ENCODE measurements around the gene IL21R.
"Not testable (repeated sequence)": the region's sequence is repeated elsewhere in the genome, so short reads cannot be mapped to it uniquely, and the experiment has no call there.

IL21R gene

GRCh38 chr16:27449434-27450195 lies 47.6 kb downstream of the IL21R start:
- peaks cover 7% of the 10 kb centered on the region for H3K27me3 ChIP-seq (ENCODE audit: control insufficient read depth, insufficient read depth, low read length)
- H3K27ac ChIP-seq (ENCODE audit: low read depth, low read length) = no peak overlapping the region
- no peaks in the 10 kb centered on the region for H3K36me3 ChIP-seq (ENCODE audit: control insufficient read depth, insufficient read depth, low read length)
- no peaks in the 10 kb centered on the region for H3K4me1 ChIP-seq (ENCODE audit: control insufficient read depth, insufficient read depth, low read length)
- no peak overlapping the region for H3K4me3 ChIP-seq (ENCODE audit: low read length)
- H3K9ac ChIP-seq (ENCODE audit: low read length) = no peak overlapping the region

- Histone ChIP-seq H3K36me3 (ENCODE audit: control insufficient read depth, insufficient read depth, low read length) (no peaks in the 10 kb centered on the region), H3K9ac (ENCODE audit: low read length) (no peak overlapping the region), H3K4me3 (ENCODE audit: low read length) (no peak overlapping the region), H3K4me1 (ENCODE audit: control insufficient read depth, insufficient read depth, low read length) (no peaks in the 10 kb centered on the region), H3K27me3 (ENCODE audit: control insufficient read depth, insufficient read depth, low read length) (peaks cover 7% of the 10 kb centered on the region), H3K27ac (ENCODE audit: low read depth, low read length) (no peak overlapping the region)
These were observed 48.2 kb downstream of the IL21R start for GRCh38 chr16:27450196-27450549.

GRCh38 chr16:27452569-27453493 lies 50.9 kb downstream of the IL21R start:
- Histone ChIP-seq H3K27ac (ENCODE audit: low read depth, low read length) (no peak overlapping the region), H3K27me3 (ENCODE audit: control insufficient read depth, insufficient read depth, low read length) (peaks cover 5% of the 10 kb centered on the region), H3K4me3 (ENCODE audit: low read length) (no peak overlapping the region), H3K9ac (ENCODE audit: low read length) (no peak overlapping the region), H3K4me1 (ENCODE audit: control insufficient read depth, insufficient read depth, low read length) (no peaks in the 10 kb centered on the region), H3K36me3 (ENCODE audit: control insufficient read depth, insufficient read depth, low read length) (no peaks in the 10 kb centered on the region)

- no peaks in the 10 kb centered on the region for H3K36me3 ChIP-seq (ENCODE audit: control insufficient read depth, insufficient read depth, low read length)
- H3K4me1 ChIP-seq (ENCODE audit: control insufficient read depth, insufficient read depth, low read length) = no peaks in the 10 kb centered on the region
- no peak overlapping the region for H3K4me3 ChIP-seq (ENCODE audit: low read length)
- H3K27ac ChIP-seq (ENCODE audit: low read depth, low read length) = no peak overlapping the region
- peaks cover 5% of the 10 kb centered on the region for H3K27me3 ChIP-seq (ENCODE audit: control insufficient read depth, insufficient read depth, low read length)
- no peak overlapping the region for H3K9ac ChIP-seq (ENCODE audit: low read length)
These were observed 51.5 kb downstream of the IL21R start for GRCh38 chr16:27453494-27453825.

GRCh38 chr16:27455700-27456099 lies 53.7 kb downstream of the IL21R start:
- H3K36me3 ChIP-seq (ENCODE audit: control insufficient read depth, insufficient read depth, low read length) = peaks cover 6% of the 10 kb centered on the region
- no peak overlapping the region for H3K9ac ChIP-seq (ENCODE audit: low read length)
- H3K4me3 ChIP-seq (ENCODE audit: low read length) = no peak overlapping the region
- no peaks in the 10 kb centered on the region for H3K27me3 ChIP-seq (ENCODE audit: control insufficient read depth, insufficient read depth, low read length)
- no peaks in the 10 kb centered on the region for H3K4me1 ChIP-seq (ENCODE audit: control insufficient read depth, insufficient read depth, low read length)
- H3K27ac ChIP-seq (ENCODE audit: low read depth, low read length) = no peak overlapping the region

- H3K4me3 ChIP-seq (ENCODE audit: low read length); H3K27ac ChIP-seq (ENCODE audit: low read depth, low read length); H3K4me1 ChIP-seq (ENCODE audit: control insufficient read depth, insufficient read depth, low read length); H3K9ac ChIP-seq (ENCODE audit: low read length); H3K27me3 ChIP-seq (ENCODE audit: control insufficient read depth, insufficient read depth, low read length): not testable (repeated sequence)
- peaks cover 19% of the 10 kb centered on the region for H3K36me3 ChIP-seq (ENCODE audit: control insufficient read depth, insufficient read depth, low read length)
These were observed 55.6 kb downstream of the IL21R start for GRCh38 chr16:27457605-27457900.

GRCh38 chr16:27458258-27458657 lies 56.3 kb downstream of the IL21R start:
- no peak overlapping the region for H3K9ac ChIP-seq (ENCODE audit: low read length)
- no peak overlapping the region for H3K4me3 ChIP-seq (ENCODE audit: low read length)
- no peaks in the 10 kb centered on the region for H3K4me1 ChIP-seq (ENCODE audit: control insufficient read depth, insufficient read depth, low read length)
- H3K27me3 ChIP-seq (ENCODE audit: control insufficient read depth, insufficient read depth, low read length) = no peaks in the 10 kb centered on the region
- H3K27ac ChIP-seq (ENCODE audit: low read depth, low read length) = no peak overlapping the region
- peaks cover 22% of the 10 kb centered on the region for H3K36me3 ChIP-seq (ENCODE audit: control insufficient read depth, insufficient read depth, low read length)

- Histone ChIP-seq H3K4me3 (ENCODE audit: low read length) (no peak overlapping the region), H3K9ac (ENCODE audit: low read length) (no peak overlapping the region), H3K27me3 (ENCODE audit: control insufficient read depth, insufficient read depth, low read length) (no peaks in the 10 kb centered on the region), H3K36me3 (ENCODE audit: control insufficient read depth, insufficient read depth, low read length) (peaks cover 29% of the 10 kb centered on the region), H3K27ac (ENCODE audit: low read depth, low read length) (no peak overlapping the region), H3K4me1 (ENCODE audit: control insufficient read depth, insufficient read depth, low read length) (no peaks in the 10 kb centered on the region)
These were observed 57.2 kb downstream of the IL21R start for GRCh38 chr16:27458987-27459688.

- H3K9ac ChIP-seq (ENCODE audit: low read length) = no peak overlapping the region
- H3K4me3 ChIP-seq (ENCODE audit: low read length) = no peak overlapping the region
- H3K36me3 ChIP-seq (ENCODE audit: control insufficient read depth, insufficient read depth, low read length) = peaks cover 40% of the 10 kb centered on the region
- H3K4me1 ChIP-seq (ENCODE audit: control insufficient read depth, insufficient read depth, low read length) = no peaks in the 10 kb centered on the region
- no peaks in the 10 kb centered on the region for H3K27me3 ChIP-seq (ENCODE audit: control insufficient read depth, insufficient read depth, low read length)
- H3K27ac ChIP-seq (ENCODE audit: low read depth, low read length) = no peak overlapping the region
These were observed 58.2 kb downstream of the IL21R start for GRCh38 chr16:27460213-27460612.

GRCh38 chr16:27460663-27461482 lies 58.9 kb downstream of the IL21R start:
- H3K4me3 ChIP-seq (ENCODE audit: low read length) = no peak overlapping the region
- peaks cover 47% of the 10 kb centered on the region for H3K36me3 ChIP-seq (ENCODE audit: control insufficient read depth, insufficient read depth, low read length)
- no peaks in the 10 kb centered on the region for H3K27me3 ChIP-seq (ENCODE audit: control insufficient read depth, insufficient read depth, low read length)
- no peaks in the 10 kb centered on the region for H3K4me1 ChIP-seq (ENCODE audit: control insufficient read depth, insufficient read depth, low read length)
- no peak overlapping the region for H3K9ac ChIP-seq (ENCODE audit: low read length)
- H3K27ac ChIP-seq (ENCODE audit: low read depth, low read length) = no peak overlapping the region

GRCh38 chr16:27461483-27462171 lies 59.7 kb downstream of the IL21R start:
- Histone ChIP-seq H3K27me3 (ENCODE audit: control insufficient read depth, insufficient read depth, low read length) (no peaks in the 10 kb centered on the region), H3K9ac (ENCODE audit: low read length) (no peak overlapping the region), H3K27ac (ENCODE audit: low read depth, low read length) (no peak overlapping the region), H3K4me3 (ENCODE audit: low read length) (no peak overlapping the region), H3K36me3 (ENCODE audit: control insufficient read depth, insufficient read depth, low read length) (peaks cover 49% of the 10 kb centered on the region), H3K4me1 (ENCODE audit: control insufficient read depth, insufficient read depth, low read length) (no peaks in the 10 kb centered on the region)

Data from rectal smooth muscle tissue (tissue), 1 donor.